WTC11 (cell line): Measurements from ENCODE around the gene GH1. TPM values are rescaled to one million over a fixed set of nuclear protein-coding genes. Genes with fewer than 3 reads are reported as not detected.

Experiments
- ATAC-seq: fragments of 200-7000 bp; cut with Tn5 transposase; 2 replicates; pipeline ENCODE4 v1.10.0; 2021; ENCODE audit warnings: mild to moderate bottlenecking, moderate library complexity
- CTCF ChIA-PET: fragments of 300-600 bp; sonication (Branson Sonifier 250); formaldehyde crosslinking; loops from one replicate; lab custom pipeline; 2021; ENCODE audit warnings: antibody characterized with exemption; lab: Charles Lee
- POLR2A ChIA-PET: fragments of 350-600 bp; sonication (Branson Sonifier 250); formaldehyde crosslinking; loops from one replicate; lab custom pipeline; 2021; ENCODE audit warnings: antibody characterized with exemption; lab: Charles Lee
- DNase-seq: peaks from one replicate; pipeline ENCODE4 v3.0.0; 2021; ENCODE audit warnings: low spot score
- H3K27ac Mint-ChIP-seq: 2 replicates; pipeline ENCODE4 v1.8.0; 2021; ENCODE audit warnings: mixed read lengths
- H3K27me3 Mint-ChIP-seq: 2 replicates; pipeline ENCODE4 v1.8.0; 2021; ENCODE audit warnings: low read depth, mild to moderate bottlenecking, moderate library complexity, mixed read lengths
- H3K36me3 Mint-ChIP-seq: 2 replicates; pipeline ENCODE4 v1.8.0; 2021; ENCODE audit warnings: mixed read lengths
- H3K4me1 Mint-ChIP-seq: 2 replicates; pipeline ENCODE4 v1.8.0; 2022; ENCODE audit warnings: mixed read lengths
- H3K4me3 Mint-ChIP-seq: 2 replicates; pipeline ENCODE4 v1.8.0; 2021; ENCODE audit warnings: mild to moderate bottlenecking, moderate library complexity, mixed read lengths
- H3K9me3 Mint-ChIP-seq: 2 replicates; pipeline ENCODE4 v1.8.0; 2021; ENCODE audit warnings: mixed read lengths
- ATF1 ChIP-seq: sonication (generic); formaldehyde crosslinking; IDR thresholded peaks from 2 replicates; pipeline ENCODE4 v1.8.1; 2023; ENCODE audit warnings: mild to moderate bottlenecking, moderate library complexity, missing genetic modification reagents
- ELF4 ChIP-seq: sonication (generic); formaldehyde crosslinking; IDR thresholded peaks from 2 replicates; pipeline ENCODE4 v1.8.1; 2022; ENCODE audit warnings: low read depth, mild to moderate bottlenecking, moderate library complexity, missing genetic modification reagents
- ESRRA ChIP-seq: sonication (generic); formaldehyde crosslinking; IDR thresholded peaks from 2 replicates; pipeline ENCODE4 v1.8.1; 2022; ENCODE audit warnings: mild to moderate bottlenecking, missing genetic modification reagents, borderline replicate concordance
- ETV6 ChIP-seq: sonication (generic); formaldehyde crosslinking; IDR thresholded peaks from 2 replicates; pipeline ENCODE4 v1.8.1; 2022; ENCODE audit warnings: mild to moderate bottlenecking, missing genetic modification reagents
- FOXK1 ChIP-seq: sonication (generic); formaldehyde crosslinking; IDR thresholded peaks from 2 replicates; pipeline ENCODE4 v1.8.0; 2022; ENCODE audit warnings: mild to moderate bottlenecking, moderate library complexity, missing genetic modification reagents
- JAZF1 ChIP-seq: fragments of 250-450 bp; sonication (Bioruptor Pico); IDR thresholded peaks from 2 replicates; pipeline ENCODE4 v1.9.0; 2021; ENCODE audit warnings: moderate library complexity, mild to moderate bottlenecking, inconsistent platforms
- NFATC4 ChIP-seq: fragments of 250-450 bp; sonication (Bioruptor Pico); IDR thresholded peaks from 2 replicates; pipeline ENCODE4 v1.9.0; 2021; ENCODE audit warnings: mild to moderate bottlenecking
- NFYB ChIP-seq: sonication (generic); formaldehyde crosslinking; conservative IDR thresholded peaks from 2 replicates; pipeline ENCODE4 v1.8.0; 2022; ENCODE audit warnings: low read depth, missing genetic modification reagents
- PRRX2 ChIP-seq: fragments of 250-450 bp; sonication (Bioruptor Pico); IDR thresholded peaks from 2 replicates; pipeline ENCODE4 v1.8.0; 2021; ENCODE audit warnings: mild to moderate bottlenecking
- RELA ChIP-seq: sonication (generic); formaldehyde crosslinking; IDR thresholded peaks from 2 replicates; pipeline ENCODE4 v1.8.1; 2022; ENCODE audit warnings: missing genetic modification reagents, mild to moderate bottlenecking, borderline replicate concordance
- SMAD4 ChIP-seq: sonication (generic); formaldehyde crosslinking; IDR thresholded peaks from 2 replicates; pipeline ENCODE4 v1.8.0; 2022; ENCODE audit warnings: mild to moderate bottlenecking, missing genetic modification reagents
- TEAD4 ChIP-seq: sonication (generic); formaldehyde crosslinking; IDR thresholded peaks from 2 replicates; pipeline ENCODE4 v1.8.0; 2022; ENCODE audit warnings: mild to moderate bottlenecking, missing genetic modification reagents
- ZNF263 ChIP-seq: sonication (generic); formaldehyde crosslinking; IDR thresholded peaks from 2 replicates; pipeline ENCODE4 v1.8.1; 2022; ENCODE audit warnings: low read depth, mild to moderate bottlenecking, moderate library complexity, missing genetic modification reagents
- ZNF671 ChIP-seq: fragments of 250-450 bp; sonication (Bioruptor Pico); IDR thresholded peaks from 2 replicates; pipeline ENCODE4 v1.8.0; 2021; ENCODE audit warnings: mild to moderate bottlenecking
- total RNA-seq: library from RNA; stranded (reverse); gene quantifications from 3 replicates; pipeline ENCODE4 v1.2.3, GENCODE V29; 2021
- TF ChIP-seq, protein P1 (sequence below): fragments of 250-450 bp; sonication (Bioruptor Pico); IDR thresholded peaks from 2 replicates; pipeline ENCODE4 v1.9.0; 2021; ENCODE audit warnings: mild to moderate bottlenecking
- TF ChIP-seq, protein P2 (sequence below): fragments of 250-450 bp; sonication (Bioruptor Pico); IDR thresholded peaks from 2 replicates; pipeline ENCODE4 v1.9.0; 2021; ENCODE audit warnings: moderate library complexity, mild to moderate bottlenecking, inconsistent platforms, borderline replicate concordance
- TF ChIP-seq, protein P3 (sequence below): sonication (generic); formaldehyde crosslinking; IDR thresholded peaks from 2 replicates; pipeline ENCODE4 v1.8.1; 2023; ENCODE audit warnings: mild to moderate bottlenecking, moderate library complexity, missing genetic modification reagents
- TF ChIP-seq, protein P4 (sequence below): sonication (generic); formaldehyde crosslinking; IDR thresholded peaks from 2 replicates; pipeline ENCODE4 v1.8.1; 2022; ENCODE audit warnings: low read depth, mild to moderate bottlenecking, moderate library complexity, missing genetic modification reagents, borderline replicate concordance
- TF ChIP-seq, protein P5 (sequence below): sonication (generic); formaldehyde crosslinking; IDR thresholded peaks from 2 replicates; pipeline ENCODE4 v1.8.0; 2023; ENCODE audit warnings: mild to moderate bottlenecking, missing genetic modification reagents
- TF ChIP-seq, protein P6 (sequence below): sonication (generic); formaldehyde crosslinking; IDR thresholded peaks from 2 replicates; pipeline ENCODE4 v1.8.0; 2022; ENCODE audit warnings: mild to moderate bottlenecking, missing genetic modification reagents
- TF ChIP-seq, protein P7 (sequence below): fragments of 200-600 bp; IDR thresholded peaks from 2 replicates; pipeline ENCODE4 v1.8.0; 2022; ENCODE audit warnings: antibody characterized with exemption

Gene GH1
- total RNA-seq, 1 experiment from 2014 or later, result not detected

DNA sequence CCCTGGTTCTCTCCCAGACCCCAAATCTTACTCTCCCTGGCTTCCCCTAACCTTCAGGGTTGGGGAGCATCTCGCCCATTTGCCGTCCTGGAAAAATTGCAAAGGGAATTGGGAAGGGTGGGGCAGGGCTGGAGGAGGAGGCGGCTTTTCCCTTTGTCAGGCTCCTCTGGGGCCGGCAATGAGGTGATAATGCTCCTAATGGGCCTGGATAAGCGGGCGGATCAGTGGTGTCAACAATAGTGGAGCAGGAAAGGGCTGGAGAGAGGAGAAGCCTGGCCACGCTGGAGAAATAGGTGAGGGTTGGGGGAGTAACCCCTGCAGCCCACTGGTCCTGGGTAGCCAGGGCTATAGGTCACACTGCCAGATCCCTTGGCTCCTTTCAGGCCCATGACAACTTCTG, 41.8 kb upstream of the GH1 start:
- Mint-ChIP-seq H3K36me3 (no peaks in the 10 kb centered on the region; the same call in 1 of the 2 replicates), H3K4me1 (peaks cover 20% of the 10 kb centered on the region), H3K4me3 (peak overlapping the region; percentile 76), H3K9me3 (no peaks in the 10 kb centered on the region), H3K27ac (no peak overlapping the region), H3K27me3 (no peaks in the 10 kb centered on the region)
- ChIA-PET POLR2A (interaction anchor here (1.4 kb wide), 1 partner anchor 9 kb away, joined by 3 read pairs; no protein-coding TSS in a partner anchor), CTCF (interaction anchor here (1.4 to 4.0 kb wide), 7 partner anchors 14 to 66 kb away, joined by 4 to 46 read pairs (median 16); partner anchors contain the start of gene CSHL1)
- DNase-seq (no peak), ATAC-seq (no peak)
- TF ChIP-seq ESRRA (CRISPR knock-in tag) (no peak), ZNF671 (CRISPR knock-in tag) (no peak), JAZF1 (CRISPR knock-in tag) (no peak), NFYB (no peak), ETV6 (CRISPR knock-in tag) (no peak), ZNF263 (CRISPR knock-in tag) (no peak), FOXK1 (CRISPR knock-in tag) (no peak), ELF4 (CRISPR knock-in tag) (no peak), NFATC4 (CRISPR knock-in tag) (no peak), SMAD4 (CRISPR knock-in tag) (no peak), TEAD4 (CRISPR knock-in tag) (no peak)
- TF ChIP-seq, protein P1, sequence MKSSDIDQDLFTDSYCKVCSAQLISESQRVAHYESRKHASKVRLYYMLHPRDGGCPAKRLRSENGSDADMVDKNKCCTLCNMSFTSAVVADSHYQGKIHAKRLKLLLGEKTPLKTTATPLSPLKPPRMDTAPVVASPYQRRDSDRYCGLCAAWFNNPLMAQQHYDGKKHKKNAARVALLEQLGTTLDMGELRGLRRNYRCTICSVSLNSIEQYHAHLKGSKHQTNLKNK, result no peak
- TF ChIP-seq, protein P2, sequence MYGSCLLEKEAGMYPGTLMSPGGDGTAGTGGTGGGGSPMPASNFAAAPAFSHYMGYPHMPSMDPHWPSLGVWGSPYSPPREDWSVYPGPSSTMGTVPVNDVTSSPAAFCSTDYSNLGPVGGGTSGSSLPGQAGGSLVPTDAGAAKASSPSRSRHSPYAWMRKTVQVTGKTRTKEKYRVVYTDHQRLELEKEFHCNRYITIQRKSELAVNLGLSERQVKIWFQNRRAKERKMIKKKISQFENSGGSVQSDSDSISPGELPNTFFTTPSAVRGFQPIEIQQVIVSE, result no peak
- TF ChIP-seq, protein P3, sequence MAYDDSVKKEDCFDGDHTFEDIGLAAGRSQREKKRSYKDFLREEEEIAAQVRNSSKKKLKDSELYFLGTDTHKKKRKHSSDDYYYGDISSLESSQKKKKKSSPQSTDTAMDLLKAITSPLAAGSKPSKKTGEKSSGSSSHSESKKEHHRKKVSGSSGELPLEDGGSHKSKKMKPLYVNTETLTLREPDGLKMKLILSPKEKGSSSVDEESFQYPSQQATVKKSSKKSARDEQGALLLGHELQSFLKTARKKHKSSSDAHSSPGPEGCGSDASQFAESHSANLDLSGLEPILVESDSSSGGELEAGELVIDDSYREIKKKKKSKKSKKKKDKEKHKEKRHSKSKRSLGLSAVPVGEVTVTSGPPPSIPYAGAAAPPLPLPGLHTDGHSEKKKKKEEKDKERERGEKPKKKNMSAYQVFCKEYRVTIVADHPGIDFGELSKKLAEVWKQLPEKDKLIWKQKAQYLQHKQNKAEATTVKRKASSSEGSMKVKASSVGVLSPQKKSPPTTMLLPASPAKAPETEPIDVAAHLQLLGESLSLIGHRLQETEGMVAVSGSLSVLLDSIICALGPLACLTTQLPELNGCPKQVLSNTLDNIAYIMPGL, result no peak
- TF ChIP-seq, protein P4, sequence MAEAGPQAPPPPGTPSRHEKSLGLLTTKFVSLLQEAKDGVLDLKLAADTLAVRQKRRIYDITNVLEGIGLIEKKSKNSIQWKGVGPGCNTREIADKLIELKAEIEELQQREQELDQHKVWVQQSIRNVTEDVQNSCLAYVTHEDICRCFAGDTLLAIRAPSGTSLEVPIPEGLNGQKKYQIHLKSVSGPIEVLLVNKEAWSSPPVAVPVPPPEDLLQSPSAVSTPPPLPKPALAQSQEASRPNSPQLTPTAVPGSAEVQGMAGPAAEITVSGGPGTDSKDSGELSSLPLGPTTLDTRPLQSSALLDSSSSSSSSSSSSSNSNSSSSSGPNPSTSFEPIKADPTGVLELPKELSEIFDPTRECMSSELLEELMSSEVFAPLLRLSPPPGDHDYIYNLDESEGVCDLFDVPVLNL (CRISPR knock-in tag), result no peak
- TF ChIP-seq, protein P5, sequence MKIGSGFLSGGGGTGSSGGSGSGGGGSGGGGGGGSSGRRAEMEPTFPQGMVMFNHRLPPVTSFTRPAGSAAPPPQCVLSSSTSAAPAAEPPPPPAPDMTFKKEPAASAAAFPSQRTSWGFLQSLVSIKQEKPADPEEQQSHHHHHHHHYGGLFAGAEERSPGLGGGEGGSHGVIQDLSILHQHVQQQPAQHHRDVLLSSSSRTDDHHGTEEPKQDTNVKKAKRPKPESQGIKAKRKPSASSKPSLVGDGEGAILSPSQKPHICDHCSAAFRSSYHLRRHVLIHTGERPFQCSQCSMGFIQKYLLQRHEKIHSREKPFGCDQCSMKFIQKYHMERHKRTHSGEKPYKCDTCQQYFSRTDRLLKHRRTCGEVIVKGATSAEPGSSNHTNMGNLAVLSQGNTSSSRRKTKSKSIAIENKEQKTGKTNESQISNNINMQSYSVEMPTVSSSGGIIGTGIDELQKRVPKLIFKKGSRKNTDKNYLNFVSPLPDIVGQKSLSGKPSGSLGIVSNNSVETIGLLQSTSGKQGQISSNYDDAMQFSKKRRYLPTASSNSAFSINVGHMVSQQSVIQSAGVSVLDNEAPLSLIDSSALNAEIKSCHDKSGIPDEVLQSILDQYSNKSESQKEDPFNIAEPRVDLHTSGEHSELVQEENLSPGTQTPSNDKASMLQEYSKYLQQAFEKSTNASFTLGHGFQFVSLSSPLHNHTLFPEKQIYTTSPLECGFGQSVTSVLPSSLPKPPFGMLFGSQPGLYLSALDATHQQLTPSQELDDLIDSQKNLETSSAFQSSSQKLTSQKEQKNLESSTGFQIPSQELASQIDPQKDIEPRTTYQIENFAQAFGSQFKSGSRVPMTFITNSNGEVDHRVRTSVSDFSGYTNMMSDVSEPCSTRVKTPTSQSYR (CRISPR knock-in tag), result no peak
- TF ChIP-seq, protein P6, sequence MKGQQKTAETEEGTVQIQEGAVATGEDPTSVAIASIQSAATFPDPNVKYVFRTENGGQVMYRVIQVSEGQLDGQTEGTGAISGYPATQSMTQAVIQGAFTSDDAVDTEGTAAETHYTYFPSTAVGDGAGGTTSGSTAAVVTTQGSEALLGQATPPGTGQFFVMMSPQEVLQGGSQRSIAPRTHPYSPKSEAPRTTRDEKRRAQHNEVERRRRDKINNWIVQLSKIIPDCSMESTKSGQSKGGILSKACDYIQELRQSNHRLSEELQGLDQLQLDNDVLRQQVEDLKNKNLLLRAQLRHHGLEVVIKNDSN (CRISPR knock-in tag), result no peak

DNA sequence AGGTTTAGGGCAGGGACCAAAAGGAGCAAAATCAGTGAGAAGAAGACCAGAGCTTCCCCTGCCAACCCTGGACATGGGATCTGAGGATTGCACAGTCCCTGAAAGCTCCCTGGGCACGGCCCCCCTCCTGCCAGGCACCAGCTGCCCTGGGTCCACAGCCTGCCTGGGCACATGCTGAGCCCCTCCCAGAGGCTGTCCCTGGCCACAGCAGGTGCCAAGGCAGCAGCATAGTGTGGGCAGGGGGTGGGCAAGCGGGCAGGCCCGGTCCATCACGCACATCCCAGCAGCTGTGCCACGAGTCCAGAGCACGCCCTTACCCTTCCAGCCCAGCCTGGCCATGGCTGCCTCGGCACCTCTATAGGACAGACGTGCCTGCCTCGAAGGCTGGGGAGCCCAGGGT, 41.4 kb upstream of the GH1 start:
- Mint-ChIP-seq H3K4me3 (0 out of 2 replicates have a peak overlapping the region, but pooled peaks have one; percentile 76), H3K9me3 (no peaks in the 10 kb centered on the region), H3K27ac (no peak overlapping the region), H3K27me3 (no peaks in the 10 kb centered on the region), H3K4me1 (peaks cover 20% of the 10 kb centered on the region), H3K36me3 (no peaks in the 10 kb centered on the region; the same call in 1 of the 2 replicates)
- TF ChIP-seq ATF1 (no peak), RELA (no peak), PRRX2 (CRISPR knock-in tag) (no peak)
- TF ChIP-seq, protein P7, sequence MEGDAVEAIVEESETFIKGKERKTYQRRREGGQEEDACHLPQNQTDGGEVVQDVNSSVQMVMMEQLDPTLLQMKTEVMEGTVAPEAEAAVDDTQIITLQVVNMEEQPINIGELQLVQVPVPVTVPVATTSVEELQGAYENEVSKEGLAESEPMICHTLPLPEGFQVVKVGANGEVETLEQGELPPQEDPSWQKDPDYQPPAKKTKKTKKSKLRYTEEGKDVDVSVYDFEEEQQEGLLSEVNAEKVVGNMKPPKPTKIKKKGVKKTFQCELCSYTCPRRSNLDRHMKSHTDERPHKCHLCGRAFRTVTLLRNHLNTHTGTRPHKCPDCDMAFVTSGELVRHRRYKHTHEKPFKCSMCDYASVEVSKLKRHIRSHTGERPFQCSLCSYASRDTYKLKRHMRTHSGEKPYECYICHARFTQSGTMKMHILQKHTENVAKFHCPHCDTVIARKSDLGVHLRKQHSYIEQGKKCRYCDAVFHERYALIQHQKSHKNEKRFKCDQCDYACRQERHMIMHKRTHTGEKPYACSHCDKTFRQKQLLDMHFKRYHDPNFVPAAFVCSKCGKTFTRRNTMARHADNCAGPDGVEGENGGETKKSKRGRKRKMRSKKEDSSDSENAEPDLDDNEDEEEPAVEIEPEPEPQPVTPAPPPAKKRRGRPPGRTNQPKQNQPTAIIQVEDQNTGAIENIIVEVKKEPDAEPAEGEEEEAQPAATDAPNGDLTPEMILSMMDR, result no peak
- CTCF ChIA-PET, result interaction anchor here (1.4 to 11.8 kb wide), 3 partner anchors 14 to 41 kb away, joined by 4 to 147 read pairs (median 7); partner anchors contain the start of gene GH1
- ATAC-seq, result no peak
- POLR2A ChIA-PET, result interaction anchor here (1.4 kb wide), 1 partner anchor 9 kb away, joined by 3 read pairs; no protein-coding TSS in a partner anchor
- DNase-seq, result no peak
